NCI-H146 treated with DMSO at 0.1 percent for 48 hours (cell line): ENCODE measurements around the gene WDR3.
"Not testable (repeated sequence)": the region's sequence is repeated elsewhere in the genome, so short reads cannot be mapped to it uniquely, and the experiment has no call there.

ENCODE experiments used
- DNase-seq: peaks from one replicate; lab custom pipeline; 2025; ENCODE audit not compliant: unreplicated experiment; lab: John Stamatoyannopoulos, UW

The WDR3 gene

DNA sequence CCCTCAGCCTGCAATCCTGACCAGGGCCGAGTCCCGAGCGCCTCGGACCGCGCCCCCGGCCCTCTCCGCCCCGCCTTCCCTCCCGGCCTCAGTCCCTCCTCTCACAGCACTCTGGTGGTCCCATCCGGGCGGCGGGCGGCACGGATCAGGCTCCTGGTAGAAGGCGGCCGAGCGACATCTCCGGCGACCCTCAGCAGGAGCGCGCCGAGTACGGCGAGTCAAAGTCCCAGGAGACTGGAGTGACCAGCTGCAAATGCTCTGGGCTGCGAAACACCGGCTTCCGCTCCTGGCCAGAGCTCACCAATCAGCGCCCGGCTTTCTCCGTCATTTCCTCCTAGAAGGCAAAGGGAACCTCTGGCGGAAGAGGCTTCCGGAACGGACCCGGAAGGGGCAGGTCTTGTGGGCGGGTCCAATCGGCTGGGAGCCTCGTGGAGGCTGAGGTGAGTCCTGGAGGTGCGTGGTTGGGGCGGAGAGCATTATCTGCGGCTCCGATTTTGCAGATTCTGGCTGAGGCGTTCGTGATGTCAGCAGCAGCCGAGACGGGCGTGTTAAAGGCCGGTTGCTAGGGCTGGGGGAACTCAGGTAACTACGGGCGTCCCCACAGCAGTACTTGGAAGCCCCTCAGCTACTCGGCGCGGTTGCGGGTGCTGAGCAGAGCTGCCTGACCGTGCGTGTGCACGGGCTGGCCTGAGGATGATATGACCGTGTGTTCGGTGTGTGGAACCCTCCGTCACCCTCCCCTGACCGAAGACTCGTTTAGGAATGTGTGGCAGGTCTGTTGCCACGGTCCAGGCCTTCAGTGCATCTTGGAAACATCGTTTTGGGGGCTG lies at the start of gene WDR3, which contains the start of gene GDAP2:
Gene WDR3 (plus strand): TSS at position 397 of the 830 bp plus-strand sequence. CDS start 3,581 bp downstream, outside the sequence.
Gene GDAP2 (minus strand): TSS at position 279 of the 830 bp plus-strand sequence. CDS start 9,264 bp downstream, outside the sequence.
- DNase-seq, result peak; percentile 93

- no peak for DNase-seq
Measured at GRCh38 chr1:117883616-117884015, 45.9 kb upstream of the WDR3 start.

GRCh38 chr1:117886101-117886795 lies 43.3 kb upstream of the WDR3 start:
- no peak for DNase-seq

DNA sequence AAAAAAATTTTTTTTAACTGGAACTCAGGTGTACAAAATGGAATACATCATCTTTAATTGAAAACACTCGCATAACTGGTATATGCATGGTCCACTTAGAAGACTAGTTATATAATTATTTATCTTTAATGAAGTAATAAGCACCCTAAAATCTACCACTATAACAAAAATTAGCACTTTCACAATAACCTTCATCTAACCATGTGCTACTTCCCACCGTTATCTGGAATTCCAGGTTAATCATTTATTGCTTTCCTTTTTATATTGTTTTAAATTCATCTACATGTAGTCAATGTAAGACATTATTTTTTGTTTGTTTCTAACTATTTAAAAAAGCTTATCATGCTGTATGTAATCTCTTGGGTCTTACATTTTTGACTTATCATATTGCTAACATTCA lies 39.1 kb upstream of the WDR3 start:
- DNase-seq, result no peak

DNA sequence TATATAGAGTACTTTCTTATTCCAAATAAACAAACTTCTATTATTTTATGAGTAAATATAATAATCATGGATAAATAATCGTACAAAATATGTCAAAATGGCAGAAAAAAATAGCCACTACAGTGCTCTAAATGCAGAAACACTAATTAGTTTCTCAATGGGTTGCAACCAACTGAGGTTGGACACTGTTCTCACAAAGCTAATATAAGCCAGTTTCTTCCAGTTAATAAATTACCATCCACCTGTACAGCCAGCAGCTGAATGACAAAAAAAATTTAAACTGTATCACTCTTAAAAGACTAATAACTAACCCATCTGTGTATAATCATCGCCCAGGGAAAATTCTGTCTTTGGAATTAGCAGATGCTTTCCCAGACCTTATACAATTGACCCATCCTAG lies 37.0 kb upstream of the WDR3 start:
- DNase-seq, result no peak

GRCh38 chr1:117894078-117894477 lies 35.5 kb upstream of the WDR3 start:
- DNase-seq, result no peak

DNA sequence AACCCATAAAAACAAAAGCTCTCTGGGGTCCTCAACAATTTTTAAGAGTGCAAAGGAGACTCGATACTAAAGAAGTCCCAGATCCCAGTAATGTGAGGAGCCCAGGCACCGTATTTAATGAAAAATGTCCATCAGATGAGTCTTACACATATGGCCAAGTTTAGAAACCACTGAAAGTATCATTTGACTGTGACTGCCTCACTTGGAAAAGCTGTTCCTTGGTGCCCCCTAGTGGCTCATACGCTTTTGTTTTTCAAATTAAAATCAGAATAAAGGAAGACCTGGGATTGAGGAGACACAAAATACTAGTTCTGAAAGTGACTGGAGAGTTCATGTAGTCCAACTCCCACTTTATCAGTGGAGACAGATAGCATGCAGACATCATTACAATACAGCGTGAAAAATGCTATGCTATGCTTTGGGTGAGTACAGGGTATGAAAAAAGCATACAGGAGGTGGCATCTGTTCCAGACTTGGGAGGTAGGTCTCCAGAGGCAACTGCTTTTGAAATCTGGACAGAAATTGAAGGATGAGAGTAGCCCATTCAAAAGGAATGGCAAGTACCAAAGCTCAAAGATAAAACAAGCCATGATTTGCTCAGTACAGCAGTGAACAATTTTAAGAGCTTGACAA lies 33.9 kb upstream of the WDR3 start:
- peak; percentile 28 for DNase-seq

DNA sequence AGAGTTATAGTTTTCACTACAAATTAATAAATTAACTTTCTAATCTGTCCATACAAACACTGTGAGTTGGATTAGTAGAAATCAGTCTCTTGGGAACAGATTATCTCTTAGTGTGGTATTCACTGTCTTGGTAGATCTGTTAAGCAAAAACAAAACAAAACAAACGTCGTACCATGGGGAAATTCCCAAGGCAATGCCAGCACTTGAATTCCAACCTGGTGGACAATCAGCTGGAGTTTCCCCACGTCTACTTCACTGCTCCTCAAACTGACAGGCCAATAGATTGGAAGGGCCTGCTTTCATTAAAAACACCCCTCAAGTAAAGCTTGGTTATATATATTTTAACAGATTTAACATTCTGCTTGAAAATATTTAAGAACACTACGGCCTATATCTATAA lies 32.0 kb upstream of the WDR3 start:
- DNase-seq, result no peak

GRCh38 chr1:117899801-117900200 lies 29.7 kb upstream of the WDR3 start:
- no peak for DNase-seq

DNA sequence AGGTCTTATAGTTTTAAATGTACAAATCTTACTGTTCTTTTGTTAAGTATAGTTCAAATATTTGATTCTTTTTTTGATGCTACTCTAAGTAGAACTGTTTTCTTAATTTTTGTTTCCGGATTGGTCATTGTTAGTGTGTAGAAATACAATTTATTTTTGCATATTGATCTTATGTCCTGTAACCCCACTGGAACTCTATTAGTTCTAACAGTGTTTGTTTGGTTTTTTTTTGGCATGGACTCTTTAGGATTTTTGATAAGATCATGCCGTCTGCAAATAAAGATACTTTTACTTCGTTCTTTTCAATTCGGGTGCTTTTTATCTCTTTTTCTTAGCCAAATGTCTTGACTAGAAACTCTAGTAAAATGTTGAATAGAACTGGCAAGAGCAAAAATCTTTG lies 26.6 kb upstream of the WDR3 start:
- no peak for DNase-seq

DNA sequence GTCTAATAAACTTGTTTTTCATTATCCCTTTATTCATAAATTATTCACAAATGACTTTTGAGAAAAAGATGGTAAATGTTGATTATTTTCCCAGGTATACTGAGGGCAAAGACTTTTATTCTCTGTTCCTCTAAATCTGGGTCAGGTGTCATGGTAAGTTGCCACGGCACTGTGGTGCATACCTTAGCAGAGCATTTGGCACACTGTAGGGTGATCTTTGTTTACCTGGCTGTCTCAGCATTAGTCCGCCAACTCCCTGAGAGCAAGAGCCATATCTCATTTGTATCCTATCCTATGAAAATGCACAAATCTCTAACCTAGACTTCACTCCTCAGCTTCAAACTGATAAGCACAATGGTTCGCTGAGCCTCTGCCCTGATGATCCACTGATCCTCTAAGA lies 25.1 kb upstream of the WDR3 start:
- no peak for DNase-seq

DNA sequence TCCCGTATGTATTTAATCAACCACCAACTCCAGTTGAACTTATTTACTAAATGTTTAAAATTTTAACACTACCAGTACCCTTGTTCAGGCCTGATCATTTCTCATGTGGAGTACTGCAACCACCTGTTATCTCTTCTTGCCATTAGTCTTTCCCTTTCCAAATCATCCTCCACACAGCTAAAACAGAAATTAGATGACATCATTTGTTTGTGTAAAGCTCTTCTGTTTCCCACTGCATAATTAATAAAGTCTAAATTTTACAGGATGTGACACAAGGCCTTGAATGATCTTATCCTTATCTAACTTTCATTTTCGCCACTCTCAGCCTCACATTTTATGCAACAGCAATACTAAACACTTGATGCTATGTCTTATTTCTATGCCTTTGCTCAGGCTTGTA lies 24.5 kb upstream of the WDR3 start:
- DNase-seq, result no peak

DNA sequence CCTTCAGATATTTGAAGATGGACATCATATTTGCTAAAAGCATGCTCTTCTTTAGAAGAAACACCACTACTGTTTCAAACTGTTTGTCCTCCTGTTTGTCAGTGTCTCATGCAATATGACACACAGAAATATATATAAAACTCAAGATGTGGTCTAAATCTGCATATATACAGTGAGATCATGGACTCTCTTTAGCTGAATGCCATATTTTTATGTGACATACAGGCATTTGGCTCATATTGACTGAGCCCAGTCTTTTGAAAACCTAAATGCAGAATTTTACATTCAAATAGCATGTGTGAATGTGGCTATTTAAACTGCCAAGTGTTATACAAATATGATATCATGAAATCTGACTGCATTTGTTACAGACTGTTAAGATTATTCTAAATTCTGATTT lies 18.5 kb upstream of the WDR3 start:
- DNase-seq, result no peak

DNA sequence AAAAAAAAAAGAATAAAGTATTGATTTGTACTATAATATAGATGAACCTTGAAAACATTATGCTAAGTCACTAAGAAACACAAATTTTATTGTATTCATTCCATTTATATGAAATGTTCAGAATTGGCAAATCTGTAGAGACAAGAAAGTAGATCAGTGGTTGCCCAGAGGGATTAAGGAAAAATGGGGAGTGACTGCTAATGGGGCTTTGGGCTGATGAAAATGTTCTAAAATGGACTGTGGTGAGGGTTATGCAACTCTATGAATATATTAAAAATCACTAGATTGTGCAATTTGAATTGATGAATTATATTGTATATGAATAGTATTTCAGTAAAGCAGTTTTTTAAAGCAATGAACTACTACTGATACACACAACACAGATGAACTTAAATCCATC lies 10.2 kb upstream of the WDR3 start:
- DNase-seq, result no peak

DNA sequence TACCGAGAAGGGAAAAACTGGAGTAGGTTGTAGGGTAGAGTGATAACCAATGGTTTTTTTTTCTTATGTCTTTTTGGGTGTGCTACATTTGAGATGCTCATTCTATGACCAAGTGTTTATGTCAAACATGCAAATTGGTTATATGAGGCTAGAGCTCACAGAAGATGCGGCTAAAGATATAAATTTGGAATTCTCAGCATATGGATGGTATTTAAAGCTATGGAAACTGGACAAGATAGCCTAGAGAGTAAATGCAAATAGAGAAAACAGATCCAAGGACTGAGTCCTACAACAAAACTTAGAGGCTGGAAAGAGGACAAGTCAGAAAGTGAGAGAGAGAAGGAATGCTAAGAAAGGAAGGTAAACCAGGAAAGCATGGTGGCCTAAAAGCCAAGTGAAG lies 7.5 kb upstream of the WDR3 start:
- no peak for DNase-seq

GRCh38 chr1:117922717-117923116 lies 6.8 kb upstream of the WDR3 start:
- DNase-seq, result not testable (repeated sequence)

DNA sequence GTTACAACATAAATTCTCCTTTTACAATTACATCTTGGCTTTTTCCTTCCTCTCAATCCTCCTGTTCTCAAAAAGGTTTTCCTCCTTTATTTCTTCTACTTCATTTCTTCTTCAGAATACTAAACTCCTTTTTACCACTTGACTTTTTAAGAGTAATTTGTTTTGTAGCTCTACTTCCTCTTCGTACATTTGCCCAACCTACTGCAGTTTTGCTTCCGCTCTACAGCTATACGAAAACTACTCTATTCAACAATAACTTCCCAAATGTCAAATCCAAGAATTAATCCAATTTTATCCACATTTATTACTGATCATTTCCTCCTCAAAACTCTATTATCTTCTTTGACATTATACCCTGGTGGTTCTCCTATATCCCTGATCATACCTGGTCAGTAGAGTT lies 3.6 kb upstream of the WDR3 start:
- DNase-seq, result no peak

DNA sequence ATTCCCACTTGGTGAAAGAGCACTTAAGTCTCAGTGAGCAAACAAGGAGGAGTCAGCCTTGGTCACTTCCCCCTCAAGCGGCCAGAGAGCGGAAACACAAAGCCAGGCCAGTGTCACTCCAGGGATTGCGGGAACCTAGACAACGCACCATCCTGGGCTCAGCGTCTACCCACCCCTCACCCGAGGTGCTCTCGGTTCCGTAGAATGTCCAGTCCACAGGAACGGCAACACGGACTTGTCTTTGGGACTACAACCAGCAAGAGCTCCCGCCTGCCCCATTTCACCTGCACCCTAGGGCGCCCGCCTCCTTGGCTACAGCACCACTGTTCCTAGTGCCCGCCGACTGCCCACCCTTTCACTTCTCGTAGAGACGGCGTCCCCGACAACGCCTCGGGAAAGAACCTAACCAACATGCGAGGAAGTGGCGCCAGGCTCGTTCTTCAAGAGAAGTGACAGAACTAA lies 627 bp upstream of the WDR3 start:
- peak; percentile 29 for DNase-seq

- DNase-seq, result no peak
Measured at GRCh38 chr1:117930173-117930447, 571 bp downstream of the WDR3 start.

- peak; percentile 16 for DNase-seq
Measured at GRCh38 chr1:117930484-117930883, 945 bp downstream of the WDR3 start.

- no peak for DNase-seq
Measured at GRCh38 chr1:117932576-117932975, 3.0 kb downstream of the WDR3 start.

DNA sequence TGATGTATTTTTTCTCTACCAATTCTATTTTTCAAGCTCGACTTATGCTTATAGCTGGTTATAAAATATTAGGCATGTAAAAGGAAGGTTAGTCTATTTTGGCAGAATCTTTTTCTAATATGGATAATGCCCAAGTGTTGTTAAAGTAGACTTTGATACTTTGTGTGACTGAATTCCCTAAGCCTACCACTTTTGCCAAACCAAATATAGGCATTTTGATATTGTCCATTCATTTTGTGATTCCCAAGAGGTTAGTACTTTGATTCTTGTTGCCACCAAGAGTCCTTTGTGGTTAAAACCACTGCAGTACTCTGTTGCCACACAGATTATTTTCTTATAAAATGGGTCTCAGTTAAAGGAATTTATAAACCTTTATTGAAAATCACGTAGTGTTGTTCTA lies 4.2 kb downstream of the WDR3 start:
- DNase-seq, result no peak
